Astrocyte of the cerebellum (primary cell): Measurements from ENCODE around the gene DCPS.

ENCODE experiments used
- DNase-seq: peaks from one replicate; pipeline ENCODE4 v3.0.0-alpha.2; 2011; ENCODE audit warnings: low read depth
- H3K4me3 ChIP-seq: 2 replicates; pipeline ENCODE4 v1.5.1; 2011; ENCODE audit warnings: mild to moderate bottlenecking, low read depth, low read length, moderate library complexity
- CTCF ChIP-seq: IDR thresholded peaks from 2 replicates; pipeline ENCODE4 v1.5.1; 2012; ENCODE audit warnings: low read length, low read depth, moderate library complexity, mild to moderate bottlenecking; ENCODE audit errors: missing control alignments
- in situ Hi-C: cut with HindIII; loops from 2 replicates; pipeline ENCODE4 v1.10.0; 2017; ENCODE audit warnings: low sequenced_read_pairs

DCPS gene

GRCh38 chr11:126282736-126283591, 20.9 kb upstream of the DCPS start, which contains the start of gene TIRAP:
Gene TIRAP (plus strand): TSS chr11:126283093. CDS start chr11:126290895, 7,802 bp downstream.
- in situ Hi-C loops = no loop called here
- H3K4me3 ChIP-seq = peak within 1 kb of the TSS; percentile 57
- DNase-seq = no peak
- no peak for TF ChIP-seq CTCF

- TF ChIP-seq CTCF = no peak
- DNase-seq = peak; percentile 96
- in situ Hi-C loops = no loop called here
- H3K4me3 ChIP-seq = no peak overlapping the region
These were observed 19.0 kb upstream of the DCPS start for GRCh38 chr11:126284829-126285228.

GRCh38 chr11:126288237-126288636, 15.6 kb upstream of the DCPS start:
- in situ Hi-C loops = no loop called here
- TF ChIP-seq CTCF = no peak
- H3K4me3 ChIP-seq = no peak overlapping the region
- no peak for DNase-seq

- H3K4me3 ChIP-seq = no peak overlapping the region
- no peak for TF ChIP-seq CTCF
- no peak for DNase-seq
- in situ Hi-C loops = no loop called here
These were observed 13.0 kb upstream of the DCPS start for GRCh38 chr11:126290887-126291286.

GRCh38 chr11:126293726-126294125, 10.1 kb upstream of the DCPS start:
- in situ Hi-C loops = no loop called here
- no peak overlapping the region for H3K4me3 ChIP-seq
- DNase-seq = no peak
- no peak for TF ChIP-seq CTCF

GRCh38 chr11:126297004-126297403, 6.9 kb upstream of the DCPS start:
- no peak overlapping the region for H3K4me3 ChIP-seq
- DNase-seq = no peak
- in situ Hi-C loops = no loop called here
- no peak for TF ChIP-seq CTCF
